Astrocyte (in vitro differentiated cells and primary cell): ENCODE data around the gene FKRP.

Experiments used
- CTCF ChIP-seq: IDR thresholded peaks from 2 replicates; pipeline ENCODE4 v1.5.1; 2011; ENCODE audit warnings: low read depth, mild to moderate bottlenecking, inconsistent platforms, low read length, moderate library complexity; ENCODE audit not compliant: insufficient read depth
- EZH2 ChIP-seq: IDR thresholded peaks from 2 replicates; pipeline ENCODE4 v1.6.1; 2012; ENCODE audit warnings: mild to moderate bottlenecking, low read length, inconsistent platforms; ENCODE audit not compliant: insufficient read depth

- TF ChIP-seq CTCF (no peak), EZH2 (no peak)
Measured at GRCh38 chr19:46730187-46730586, 15.7 kb upstream of the FKRP start.
